ENCODE data around the gene HDGFL3.

Gene HDGFL3

DNA sequence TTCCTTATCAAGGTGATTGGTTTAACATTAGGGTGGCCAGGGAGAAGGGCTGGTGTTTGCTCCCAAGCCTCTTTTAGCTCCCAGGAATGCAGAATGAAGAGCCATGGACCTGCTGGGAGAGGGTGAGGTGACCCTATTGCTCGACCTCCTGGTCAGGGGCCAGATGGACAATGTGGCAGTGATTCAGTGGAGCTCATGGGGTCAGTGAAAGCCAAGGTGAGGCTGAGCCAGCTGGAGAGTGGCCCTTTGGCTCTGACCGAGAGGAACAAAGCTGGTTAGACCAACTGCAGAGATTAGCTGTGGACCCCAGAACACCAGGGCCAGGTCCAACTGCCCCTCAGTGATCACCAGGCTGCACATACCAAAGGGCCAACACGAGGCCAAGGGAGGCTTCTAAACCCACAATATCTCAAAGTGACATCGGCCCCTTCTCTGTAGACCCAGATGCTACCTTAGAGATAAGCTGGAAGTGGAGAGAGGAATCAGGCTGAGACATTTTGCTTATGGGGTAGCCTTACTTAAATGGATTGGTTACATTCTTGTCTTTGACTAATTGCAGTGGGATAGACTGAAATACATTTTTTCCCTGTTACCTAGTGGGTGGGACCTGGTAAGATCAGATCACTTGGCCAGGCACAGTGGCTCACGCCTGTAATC is 124.8 kb downstream of the HDGFL3 start:
- Histone ChIP-seq H3K27me3 (replicated peaks) (peaks cover 10% of the 10 kb centered on the region), H3K36me3 (replicated peaks) (no peaks in the 10 kb centered on the region), H3K27ac (no peak overlapping the region), H3K4me3 (ENCODE audit: low read depth, low read length) (no peak overlapping the region)
- TF ChIP-seq, protein P1, sequence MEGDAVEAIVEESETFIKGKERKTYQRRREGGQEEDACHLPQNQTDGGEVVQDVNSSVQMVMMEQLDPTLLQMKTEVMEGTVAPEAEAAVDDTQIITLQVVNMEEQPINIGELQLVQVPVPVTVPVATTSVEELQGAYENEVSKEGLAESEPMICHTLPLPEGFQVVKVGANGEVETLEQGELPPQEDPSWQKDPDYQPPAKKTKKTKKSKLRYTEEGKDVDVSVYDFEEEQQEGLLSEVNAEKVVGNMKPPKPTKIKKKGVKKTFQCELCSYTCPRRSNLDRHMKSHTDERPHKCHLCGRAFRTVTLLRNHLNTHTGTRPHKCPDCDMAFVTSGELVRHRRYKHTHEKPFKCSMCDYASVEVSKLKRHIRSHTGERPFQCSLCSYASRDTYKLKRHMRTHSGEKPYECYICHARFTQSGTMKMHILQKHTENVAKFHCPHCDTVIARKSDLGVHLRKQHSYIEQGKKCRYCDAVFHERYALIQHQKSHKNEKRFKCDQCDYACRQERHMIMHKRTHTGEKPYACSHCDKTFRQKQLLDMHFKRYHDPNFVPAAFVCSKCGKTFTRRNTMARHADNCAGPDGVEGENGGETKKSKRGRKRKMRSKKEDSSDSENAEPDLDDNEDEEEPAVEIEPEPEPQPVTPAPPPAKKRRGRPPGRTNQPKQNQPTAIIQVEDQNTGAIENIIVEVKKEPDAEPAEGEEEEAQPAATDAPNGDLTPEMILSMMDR (IDR thresholded peaks at IDR 0.05; ENCODE audit: low read depth, low read length, missing control alignments) = no peak
- DNase-seq = no peak
- in situ Hi-C loops (cut with HindIII; ENCODE audit: low pct_ligation_motif_present, low sequenced_read_pairs) = no loop called here

GRCh38 chr15:83081256-83082014 is 126.2 kb downstream of the HDGFL3 start:
- H3K27me3 ChIP-seq (replicated peaks) = peaks cover 14% of the 10 kb centered on the region
- DNase-seq = no peak
- H3K4me3 ChIP-seq (ENCODE audit: low read depth, low read length) = no peak overlapping the region
- TF ChIP-seq, protein P1 (IDR thresholded peaks at IDR 0.05; ENCODE audit: low read depth, low read length, missing control alignments) = no peak
- H3K27ac ChIP-seq = no peak overlapping the region
- H3K36me3 ChIP-seq (replicated peaks) = no peaks in the 10 kb centered on the region
- in situ Hi-C loops (cut with HindIII; ENCODE audit: low pct_ligation_motif_present, low sequenced_read_pairs) = no loop called here

- TF ChIP-seq, protein P1 (IDR thresholded peaks at IDR 0.05; ENCODE audit: low read depth, low read length, missing control alignments) = no peak
- Histone ChIP-seq H3K36me3 (replicated peaks) (no peaks in the 10 kb centered on the region), H3K27ac (no peak overlapping the region), H3K27me3 (replicated peaks) (peaks cover 14% of the 10 kb centered on the region), H3K4me3 (ENCODE audit: low read depth, low read length) (no peak overlapping the region)
- DNase-seq = no peak
- in situ Hi-C loops (cut with HindIII; ENCODE audit: low pct_ligation_motif_present, low sequenced_read_pairs) = no loop called here
Observed at GRCh38 chr15:83078712-83079111, 128.9 kb downstream of the HDGFL3 start.

Measured in brain microvascular endothelial cell (primary cell).